GM12878 (cell line): Measurements from ENCODE around the gene MIPOL1. TPM values are rescaled to one million over a fixed set of nuclear protein-coding genes. Genes with fewer than 3 reads are reported as not detected.

Experiments
- BCL3 ChIP-seq: IDR thresholded peaks from 2 replicates; pipeline ENCODE4 v1.6.1; 2011; ENCODE audit warnings: borderline replicate concordance, low read depth, mild to moderate bottlenecking, moderate library complexity, low read length; ENCODE audit not compliant: insufficient read depth, poor library complexity, severe bottlenecking
- CBX3 ChIP-seq: fragments of 200-600 bp; sonication (generic); IDR thresholded peaks from 2 replicates; pipeline ENCODE4 v1.6.1; 2016; ENCODE audit warnings: low read depth, borderline replicate concordance
- ETV6 ChIP-seq, 2 experiments: fragments of 450-650 bp in 1 of 2; IDR thresholded peaks in 1 of 2; conservative IDR thresholded peaks in 1 of 2; 2 replicates each; pipeline ENCODE4 v1.6.1; 2014; ENCODE audit warnings: antibody characterized with exemption in 1 of 2, borderline replicate concordance in 1 of 2, low read depth in 1 of 2, mild to moderate bottlenecking in 1 of 2, moderate library complexity in 1 of 2
- FOXK2 ChIP-seq: fragments of 450-650 bp; IDR thresholded peaks from 2 replicates; pipeline ENCODE4 v1.6.1; 2017; ENCODE audit warnings: mild to moderate bottlenecking, moderate library complexity
- KLF5 ChIP-seq: fragments of 450-650 bp; IDR thresholded peaks from 2 replicates; pipeline ENCODE4 v1.6.1; 2014; ENCODE audit warnings: mild to moderate bottlenecking; ENCODE audit not compliant: partially characterized antibody
- MAX ChIP-seq: IDR thresholded peaks from 2 replicates; pipeline ENCODE4 v1.6.1; 2012; ENCODE audit warnings: low read depth, low read length, improper control_type of control experiment
- MEF2A ChIP-seq: IDR thresholded peaks from 2 replicates; pipeline ENCODE4 v1.6.1; 2011; ENCODE audit warnings: low read depth, mild to moderate bottlenecking, low read length, moderate library complexity; ENCODE audit not compliant: insufficient read depth
- NR2C2 ChIP-seq: IDR thresholded peaks from 2 replicates; pipeline ENCODE4 v1.6.1; 2011; ENCODE audit warnings: borderline replicate concordance, low read depth; ENCODE audit not compliant: control insufficient read depth, insufficient read length
- RAD21 ChIP-seq: IDR thresholded peaks from 2 replicates; pipeline ENCODE4 v1.6.1; 2011; ENCODE audit warnings: mild to moderate bottlenecking, low read depth, low read length, moderate library complexity; ENCODE audit not compliant: insufficient read depth
- STAT1 ChIP-seq: fragments of 450-650 bp; conservative IDR thresholded peaks from 2 replicates; pipeline ENCODE4 v1.6.1; 2014; ENCODE audit warnings: antibody characterized with exemption, mild to moderate bottlenecking
- ZBTB40 ChIP-seq: fragments of 450-650 bp; IDR thresholded peaks from 2 replicates; pipeline ENCODE4 v1.6.1; 2016; ENCODE audit warnings: mild to moderate bottlenecking, moderate library complexity, borderline replicate concordance
- polyA plus RNA-seq, 11 experiments: library from polyadenylated mRNA; depleted of rRNA in 4 of 11; unstranded in 6 of 11; stranded (reverse) in 5 of 11; fragments of >200 nt; fragmentation: Nextera tagmentation in 4 of 11; fragmentation: Illumina TruSeq in 1 of 11; extraction: Ambion mirVana in 4 of 11; extraction: Trizol in 1 of 11; gene quantifications; 1 replicate in 1 of 11; 2 replicates in 10 of 11; pipeline versions ENCODE4 v1.2.1 to v1.2.3, GENCODE V29; 2011 to 2016; ENCODE audit warnings: inconsistent platforms in 2 of 11, missing spikeins in 2 of 11, low read depth in 1 of 11
- total RNA-seq, 4 experiments: library from RNA; depleted of rRNA in 3 of 4; stranded (reverse); fragments of >200 nt in 3 of 4; fragmentation: Illumina TruSeq in 1 of 4; extraction: Trizol in 1 of 4; gene quantifications; 2 replicates each; pipeline versions ENCODE4 v1.2.1 to v1.2.3, GENCODE V29; 2013 to 2021

The MIPOL1 gene
- total and polyA plus RNA-seq, 10 of the 15 experiments (the other 5 are each of a cell fraction or from before 2014, with no cell fraction given), result 0.06 TPM; not detected in 9

GRCh38 chr14:37585971-37586796 lies 388.4 kb downstream of the MIPOL1 start (continued):
- no peak for TF ChIP-seq ZBTB40
- no peak for TF ChIP-seq RAD21
- no peak for TF ChIP-seq KLF5
- no peak for TF ChIP-seq CBX3
- no peak for TF ChIP-seq BCL3
- no peak for TF ChIP-seq NR2C2
- TF ChIP-seq MAX, result no peak
- TF ChIP-seq FOXK2, result no peak
- TF ChIP-seq ETV6 (conservative IDR thresholded peaks at IDR 0.05 in 1 of 2, IDR thresholded peaks at IDR 0.05 in 1 of 2; ENCODE audit: borderline replicate concordance in 1 of 2, low read depth in 1 of 2), result no peak
- no peak for TF ChIP-seq MEF2A
- no peak for TF ChIP-seq STAT1
